RWPE1 (cell line): Measurements from ENCODE around the gene MDGA2.

Experiments used
- CTCF ChIA-PET: fragments of 350-600 bp; sonication (Branson Sonifier 250); formaldehyde crosslinking; extraction: SDS; loops from one replicate; lab custom pipeline; 2021; lab: Yijun Ruan, JAX
- POLR2A ChIA-PET: fragments of 400-600 bp; formaldehyde crosslinking; extraction: SDS; loops from one replicate; lab custom pipeline; 2020; ENCODE audit warnings: antibody characterized with exemption; ENCODE audit not compliant: low non-redundant PET; lab: Yijun Ruan, JAX
- DNase-seq: peaks from one replicate; pipeline ENCODE4 v3.0.0; 2012; ENCODE audit warnings: low spot score
- H3K27ac ChIP-seq: fragments of 450-650 bp; 2 replicates; pipeline ENCODE4 v1.5.1; 2017
- TF ChIP-seq, protein P1 (sequence below): fragments of 450-650 bp; conservative IDR thresholded peaks from 2 replicates; pipeline ENCODE4 v1.5.1; 2017; ENCODE audit warnings: low read depth, mild to moderate bottlenecking

Gene MDGA2

DNA sequence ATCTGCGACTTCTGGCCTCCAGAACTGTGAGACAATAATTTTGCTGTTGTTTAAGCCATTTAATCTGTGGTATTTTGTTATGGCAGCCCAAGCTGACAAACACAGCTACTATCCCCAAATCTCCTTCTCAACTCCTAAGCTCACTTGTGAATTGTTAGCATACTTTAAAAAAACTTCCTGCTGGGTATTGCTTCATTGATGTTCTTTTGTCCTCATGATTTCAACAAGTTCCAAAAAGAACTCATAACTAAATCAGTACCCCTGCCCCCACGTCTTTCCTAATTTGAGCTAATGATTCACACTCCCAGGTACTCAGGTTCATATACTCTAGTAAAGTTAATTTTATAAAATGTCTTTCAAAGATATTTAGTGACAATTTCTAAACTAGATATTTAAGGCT lies 125.5 kb downstream of the MDGA2 start:
- TF ChIP-seq, protein P1, sequence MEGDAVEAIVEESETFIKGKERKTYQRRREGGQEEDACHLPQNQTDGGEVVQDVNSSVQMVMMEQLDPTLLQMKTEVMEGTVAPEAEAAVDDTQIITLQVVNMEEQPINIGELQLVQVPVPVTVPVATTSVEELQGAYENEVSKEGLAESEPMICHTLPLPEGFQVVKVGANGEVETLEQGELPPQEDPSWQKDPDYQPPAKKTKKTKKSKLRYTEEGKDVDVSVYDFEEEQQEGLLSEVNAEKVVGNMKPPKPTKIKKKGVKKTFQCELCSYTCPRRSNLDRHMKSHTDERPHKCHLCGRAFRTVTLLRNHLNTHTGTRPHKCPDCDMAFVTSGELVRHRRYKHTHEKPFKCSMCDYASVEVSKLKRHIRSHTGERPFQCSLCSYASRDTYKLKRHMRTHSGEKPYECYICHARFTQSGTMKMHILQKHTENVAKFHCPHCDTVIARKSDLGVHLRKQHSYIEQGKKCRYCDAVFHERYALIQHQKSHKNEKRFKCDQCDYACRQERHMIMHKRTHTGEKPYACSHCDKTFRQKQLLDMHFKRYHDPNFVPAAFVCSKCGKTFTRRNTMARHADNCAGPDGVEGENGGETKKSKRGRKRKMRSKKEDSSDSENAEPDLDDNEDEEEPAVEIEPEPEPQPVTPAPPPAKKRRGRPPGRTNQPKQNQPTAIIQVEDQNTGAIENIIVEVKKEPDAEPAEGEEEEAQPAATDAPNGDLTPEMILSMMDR: no peak
- ChIA-PET CTCF (no interaction called here), POLR2A (no interaction called here)
- no peak overlapping the region for H3K27ac ChIP-seq
- DNase-seq: no peak

DNA sequence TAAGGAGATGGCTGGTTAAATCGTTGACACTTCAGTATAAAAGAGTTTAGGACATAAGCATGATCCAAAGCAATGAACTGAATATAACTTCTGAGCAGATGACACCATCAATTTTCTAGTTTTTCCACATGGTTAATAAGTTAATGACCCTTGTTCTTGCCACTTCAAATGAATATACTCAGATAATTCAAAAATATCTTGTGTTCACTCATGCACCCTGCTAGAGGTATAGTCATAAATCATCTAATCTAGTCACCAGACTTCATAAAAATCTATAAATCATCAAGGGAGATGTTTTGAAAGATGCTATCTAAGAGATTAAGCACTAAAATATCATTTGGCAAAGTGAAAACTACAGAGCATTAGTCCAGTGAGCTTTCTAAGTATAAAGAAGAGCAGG lies 131.9 kb downstream of the MDGA2 start:
- TF ChIP-seq, protein P1: no peak
- no peak overlapping the region for H3K27ac ChIP-seq
- ChIA-PET POLR2A (no interaction called here), CTCF (no interaction called here)
- no peak for DNase-seq

DNA sequence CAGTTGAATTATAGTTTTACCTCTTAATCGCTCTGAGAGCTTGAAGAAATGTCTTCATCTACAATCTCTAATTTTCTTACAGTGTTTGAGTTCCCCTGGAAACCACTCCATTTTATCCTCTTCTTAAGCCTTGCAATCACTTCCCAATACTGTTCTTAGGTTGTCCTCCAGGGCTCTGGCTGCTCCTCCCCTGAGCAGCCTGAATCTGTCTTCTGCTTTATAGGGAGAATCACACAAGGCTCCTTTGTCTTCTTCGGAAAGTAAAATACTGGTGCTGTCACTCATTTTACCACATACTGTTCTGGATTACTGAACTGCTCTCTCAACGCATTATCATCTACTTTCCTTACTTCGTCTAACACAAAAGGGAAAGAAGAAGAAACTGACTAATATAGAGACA lies 133.7 kb downstream of the MDGA2 start:
- CTCF ChIA-PET: no interaction called here
- no peak overlapping the region for H3K27ac ChIP-seq
- DNase-seq: no peak
- TF ChIP-seq, protein P1: no peak
- POLR2A ChIA-PET: no interaction called here

DNA sequence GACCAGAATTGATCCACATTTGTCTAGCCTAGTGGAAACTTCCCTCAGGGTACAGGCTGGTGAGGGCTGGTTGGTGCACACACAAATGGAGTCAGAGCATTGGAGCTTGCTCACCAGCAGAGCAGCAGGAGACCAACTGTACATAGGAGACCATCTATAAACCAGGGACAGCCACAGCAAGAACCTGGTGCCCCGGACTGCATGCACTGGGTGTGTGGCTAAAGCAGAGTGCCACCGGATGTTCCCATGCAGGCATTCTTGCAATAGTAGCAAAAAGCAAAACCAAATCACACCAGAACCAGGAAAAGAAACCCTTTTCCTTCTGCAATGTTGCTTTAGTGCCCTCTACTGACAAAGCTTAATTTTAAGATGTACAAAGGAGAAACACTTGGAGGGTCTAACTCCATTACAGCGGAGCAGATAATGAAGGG lies 136.4 kb downstream of the MDGA2 start:
- TF ChIP-seq, protein P1: no peak
- no peak for DNase-seq
- ChIA-PET CTCF (interaction anchor here (0.8 kb wide), 1 partner anchor 78 kb away, joined by 6 read pairs; no protein-coding TSS in a partner anchor), POLR2A (no interaction called here)
- H3K27ac ChIP-seq: no peak overlapping the region

DNA sequence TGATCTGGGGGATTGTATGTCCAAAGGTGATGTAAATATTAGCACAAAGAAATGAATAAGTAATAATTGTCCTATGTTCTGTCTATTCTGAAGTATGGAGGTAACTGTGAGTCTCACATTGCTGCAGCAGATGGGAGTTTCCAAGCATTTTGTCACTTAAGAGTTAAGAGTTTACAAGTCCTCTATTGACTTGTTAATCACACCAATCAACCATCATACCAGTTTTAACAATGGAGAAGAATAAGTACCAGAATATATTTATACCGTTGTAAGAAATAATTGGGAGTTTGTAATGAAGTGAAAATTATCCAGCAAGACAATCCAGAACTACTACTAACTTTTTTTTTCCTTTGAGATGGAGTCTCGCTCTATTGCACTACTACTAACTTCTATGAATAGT lies 139.1 kb downstream of the MDGA2 start:
- CTCF ChIA-PET: no interaction called here
- H3K27ac ChIP-seq: no peak overlapping the region
- DNase-seq: no peak
- TF ChIP-seq, protein P1: no peak
- POLR2A ChIA-PET: no interaction called here

DNA sequence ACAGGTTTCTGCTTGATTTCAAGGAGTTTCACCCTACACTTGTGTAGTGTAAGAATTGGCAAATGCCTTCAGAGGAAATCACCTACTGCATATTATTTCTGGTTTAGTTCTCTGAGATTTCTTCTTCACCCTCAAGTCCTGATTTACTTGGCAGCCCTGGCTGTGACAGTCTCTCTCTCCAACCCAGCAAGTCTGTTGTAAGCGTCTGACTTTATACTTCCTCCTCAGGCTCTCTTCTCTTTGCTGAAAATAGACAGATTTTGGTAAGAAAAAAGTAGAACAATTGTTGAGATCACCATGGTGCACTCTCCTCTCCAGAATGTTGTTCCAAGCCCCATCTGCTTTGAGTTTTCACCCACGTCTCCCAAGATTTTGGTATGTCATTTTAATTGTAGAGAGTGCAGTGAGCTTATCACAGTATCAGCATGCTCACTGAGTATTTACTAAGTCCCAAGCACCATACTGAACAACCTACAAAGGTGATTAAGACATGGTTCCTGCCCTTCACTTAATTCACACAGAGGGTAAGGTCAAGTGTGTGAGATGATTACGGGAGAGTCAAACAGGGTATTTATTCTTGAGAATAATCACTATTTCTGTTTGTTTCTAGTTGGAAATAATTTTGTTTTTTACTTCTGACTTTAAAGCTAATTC lies 148.7 kb downstream of the MDGA2 start:
- DNase-seq: no peak
- CTCF ChIA-PET: no interaction called here

More for the DNA sequence above, 148.7 kb downstream of the MDGA2 start:
- TF ChIP-seq, protein P1: no peak
- H3K27ac ChIP-seq: no peak overlapping the region
- POLR2A ChIA-PET: no interaction called here
